DOHH2 (cell line): ENCODE measurements around the gene KIAA1958.

Source experiments
- CTCF ChIP-seq: fragments of 200-600 bp; sonication (generic); IDR thresholded peaks from one replicate; pipeline ENCODE4 v1.5.1; 2014; ENCODE audit warnings: antibody characterized with exemption, mild to moderate bottlenecking, low read depth, low read length; ENCODE audit not compliant: poor library complexity, severe bottlenecking
- EZH2phosphoT487 ChIP-seq: fragments of 200-600 bp; sonication (generic); IDR thresholded peaks from 2 replicates; pipeline ENCODE4 v1.6.1; 2017; ENCODE audit warnings: borderline replicate concordance, mild to moderate bottlenecking, antibody characterized with exemption, low read length, moderate library complexity, mixed read lengths

GRCh38 chr9:112533660-112534059 is 47.0 kb downstream of the KIAA1958 start:
- no peak for TF ChIP-seq EZH2phosphoT487
- no peak for TF ChIP-seq CTCF
